CD4-positive, alpha-beta T cell treated with Interleukin-21 for 1 hour (primary cell): ENCODE measurements around the gene PLPPR3.
"Not testable (repeated sequence)": the region's sequence is repeated elsewhere in the genome, so short reads cannot be mapped to it uniquely, and the experiment has no call there.

ENCODE experiments used
- DNase-seq: peaks from one replicate; pipeline ENCODE4 v3.0.0-alpha.2; 2020

The PLPPR3 gene

DNA sequence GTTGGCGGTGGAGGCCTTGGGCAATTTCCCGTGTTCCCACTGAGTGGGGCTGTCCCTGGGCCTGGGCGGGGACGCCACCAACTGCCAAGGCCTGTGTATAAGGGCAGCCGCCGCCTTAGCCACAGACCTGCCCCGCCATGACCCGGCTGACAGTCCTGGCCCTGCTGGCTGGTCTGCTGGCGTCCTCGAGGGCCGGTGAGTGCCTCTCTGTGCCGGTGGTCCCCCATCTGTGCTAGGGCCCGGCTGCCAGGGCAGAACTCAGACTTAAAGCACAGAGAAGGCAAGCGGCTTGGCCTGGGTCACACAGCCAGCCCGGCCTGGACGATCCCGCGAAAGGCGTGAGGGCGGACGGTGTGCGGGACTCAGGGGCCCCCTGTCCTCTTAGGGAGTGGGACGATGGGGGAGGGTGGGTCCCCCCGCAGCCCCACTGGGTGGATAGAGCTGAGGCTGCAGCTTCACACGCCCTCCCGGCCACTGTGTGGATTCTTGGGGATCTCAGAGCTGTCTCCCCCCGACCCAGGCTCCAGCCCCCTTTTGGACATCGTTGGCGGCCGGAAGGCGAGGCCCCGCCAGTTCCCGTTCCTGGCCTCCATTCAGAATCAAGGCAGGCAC, 6.1 kb upstream of the PLPPR3 start, which contains the start of gene AZU1:
AZU1 (plus strand) TSS at position 128 of the 612 bp plus-strand sequence; CDS start at position 138, 10 bp downstream.
- DNase-seq = no peak

DNA sequence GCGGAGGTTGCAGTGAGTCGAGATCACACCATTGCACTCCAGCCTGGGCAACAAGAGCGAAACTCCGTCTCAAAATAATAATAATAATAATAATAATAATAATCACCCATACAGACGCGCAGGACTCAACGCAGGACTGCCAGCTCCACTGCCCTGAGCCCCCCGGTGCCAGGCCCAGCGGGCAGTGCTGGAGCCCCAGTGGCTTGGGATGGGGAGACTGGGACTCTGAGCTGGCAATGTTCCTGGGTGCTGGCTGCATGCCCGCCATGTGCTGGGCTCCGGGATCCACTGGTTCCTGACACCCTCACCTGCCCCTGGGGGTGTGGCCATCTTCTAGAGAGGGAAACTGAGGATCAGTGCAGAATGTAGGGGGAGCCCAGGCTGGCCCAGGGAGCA, 5.6 kb upstream of the PLPPR3 start:
- no peak for DNase-seq

DNA sequence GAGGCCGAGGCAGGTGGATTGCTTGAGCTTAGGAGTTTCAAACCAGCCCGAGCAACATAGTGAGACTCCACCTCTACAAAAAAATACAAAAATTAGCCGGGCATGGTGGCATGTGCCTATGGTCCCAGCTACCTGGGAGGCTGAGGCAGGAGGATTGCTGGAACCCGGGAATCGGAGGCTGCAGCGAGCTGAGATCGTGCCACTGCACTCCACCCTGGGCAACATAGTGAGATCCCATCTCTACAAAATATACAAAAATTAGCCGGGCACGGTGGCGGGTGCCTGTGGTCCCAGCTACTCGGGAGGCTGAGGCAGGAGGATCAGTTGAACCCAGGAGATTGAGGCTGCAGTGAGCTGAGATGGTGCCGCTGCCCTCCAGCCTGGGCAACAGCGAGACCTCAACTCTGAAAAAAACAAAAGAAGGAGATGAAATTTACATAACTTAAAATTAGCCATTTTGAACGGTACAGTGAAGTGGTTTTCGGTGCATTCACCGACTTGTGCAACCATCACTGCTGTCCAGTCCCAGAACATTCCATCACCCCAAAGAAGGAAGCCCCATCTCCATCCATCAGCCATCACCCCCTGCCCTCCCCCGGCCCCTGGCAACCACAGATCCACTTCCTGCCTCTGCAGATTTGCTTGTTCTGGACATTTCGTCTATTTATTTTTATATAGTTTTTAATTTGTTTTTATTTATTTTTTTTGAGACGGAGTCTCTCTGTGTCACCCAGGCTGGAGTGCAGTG, 4.3 kb upstream of the PLPPR3 start:
- no peak for DNase-seq

DNA sequence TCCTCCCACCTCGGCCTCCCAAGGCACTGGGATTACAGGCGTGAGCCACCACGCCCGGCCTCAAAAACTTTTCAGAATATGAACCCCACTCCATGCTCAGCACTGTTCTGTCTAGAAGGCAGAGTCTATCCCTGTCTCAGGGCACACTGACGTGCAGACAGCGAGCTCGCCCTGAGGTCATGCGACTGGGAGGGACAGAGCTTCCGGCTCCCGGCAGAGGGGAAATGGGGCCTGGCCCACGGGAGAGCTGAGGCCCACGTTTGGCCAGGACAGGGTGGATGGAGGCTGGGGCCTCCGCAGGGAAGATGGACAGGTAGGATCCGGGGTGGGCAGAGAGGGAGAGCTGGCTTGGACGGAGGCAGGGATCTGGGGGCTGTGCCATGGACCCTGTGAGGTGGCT, 3.1 kb upstream of the PLPPR3 start:
- DNase-seq = no peak

DNA sequence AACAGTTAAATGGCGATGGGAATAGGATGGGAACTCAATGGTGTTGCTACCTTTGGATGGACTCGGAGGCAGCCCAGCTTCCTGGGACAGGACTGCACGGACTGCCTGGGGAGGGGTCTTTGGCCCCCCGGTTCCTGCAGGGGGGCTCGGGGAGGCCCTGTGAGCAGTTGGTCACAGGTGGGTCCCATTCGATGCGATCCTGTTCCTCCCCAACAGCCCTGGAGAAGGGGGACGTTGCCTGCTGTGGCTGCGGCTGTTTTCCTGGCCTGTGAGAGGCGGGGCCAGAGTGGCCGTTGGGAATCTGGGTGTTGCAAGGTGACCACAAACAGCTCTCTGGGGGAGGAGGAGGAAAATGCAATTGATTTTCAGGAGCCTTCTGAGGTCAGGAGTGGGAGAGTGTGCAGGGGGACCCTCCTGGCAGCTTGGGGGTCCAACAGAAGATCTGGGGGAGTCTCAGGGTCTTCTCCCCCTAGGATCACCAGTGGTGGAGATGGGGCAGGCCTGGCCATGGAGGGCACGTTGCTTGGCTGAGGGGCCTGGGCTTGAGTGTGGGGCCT, 1.9 kb upstream of the PLPPR3 start:
- no peak for DNase-seq

DNA sequence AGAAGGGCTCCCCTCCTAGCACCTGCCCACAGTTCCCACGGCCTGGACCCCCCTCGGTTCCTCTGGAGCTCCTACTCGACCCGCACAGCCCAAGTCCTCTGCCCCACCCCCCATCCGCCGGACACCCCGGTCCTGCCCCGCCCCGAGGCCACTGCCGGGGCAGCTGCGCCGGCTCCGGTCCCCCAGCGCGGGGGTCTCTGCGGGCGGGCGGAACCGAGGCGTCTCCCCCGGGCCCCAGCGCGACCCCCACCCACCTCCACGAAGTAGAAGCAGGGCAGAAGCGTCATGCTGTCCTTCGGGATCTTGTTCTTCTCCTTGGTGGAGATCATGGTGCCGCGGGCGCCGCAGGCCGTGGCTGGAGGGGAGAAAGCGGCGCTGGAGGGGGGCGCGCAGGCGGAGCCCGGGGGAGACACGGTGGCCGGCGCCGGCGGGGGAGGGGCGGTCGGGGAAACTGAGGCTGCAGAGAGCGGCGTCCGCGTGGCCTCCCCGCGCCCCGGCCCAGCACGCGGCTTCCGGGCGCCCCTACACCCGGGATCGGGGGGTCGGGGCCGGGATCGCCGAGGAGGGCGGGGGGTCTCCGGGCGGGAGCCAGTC, 427 bp downstream of the PLPPR3 start:
- DNase-seq = no peak

DNA sequence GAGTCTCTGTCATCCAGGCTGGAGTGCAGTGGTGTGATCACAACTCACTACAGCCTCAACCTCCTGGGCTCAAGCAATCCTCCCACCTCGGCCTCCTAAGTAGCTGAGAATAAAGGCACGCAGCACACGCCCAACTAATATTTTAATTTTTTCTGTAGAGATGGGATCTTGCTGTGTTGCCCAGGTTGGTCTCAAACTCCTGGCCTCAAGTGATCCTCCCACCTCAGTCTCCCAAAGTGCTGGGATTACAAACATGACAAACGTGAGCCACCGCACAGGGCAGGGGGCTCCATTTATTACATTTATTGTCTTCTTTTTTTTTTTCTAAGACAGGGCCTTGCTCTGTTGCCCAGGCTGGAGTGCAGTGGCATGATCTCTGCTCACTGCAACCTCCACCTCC, 1.5 kb downstream of the PLPPR3 start:
- not testable (repeated sequence) for DNase-seq

DNA sequence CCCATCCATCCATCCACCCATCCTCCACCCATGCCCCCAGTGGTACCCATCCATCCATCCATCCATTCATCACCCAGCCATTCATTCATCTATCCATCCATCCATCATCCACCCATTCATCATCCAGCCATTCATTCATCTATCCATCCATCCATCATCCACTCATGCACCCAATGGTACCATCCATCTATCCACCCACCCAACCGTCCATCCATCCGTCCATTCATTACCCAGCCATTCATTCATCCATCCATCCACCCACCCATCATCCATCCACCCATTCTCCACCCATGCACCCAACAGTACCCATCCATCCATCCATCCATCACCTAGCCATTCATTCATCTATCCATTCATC, 5.3 kb downstream of the PLPPR3 start:
- no peak for DNase-seq

DNA sequence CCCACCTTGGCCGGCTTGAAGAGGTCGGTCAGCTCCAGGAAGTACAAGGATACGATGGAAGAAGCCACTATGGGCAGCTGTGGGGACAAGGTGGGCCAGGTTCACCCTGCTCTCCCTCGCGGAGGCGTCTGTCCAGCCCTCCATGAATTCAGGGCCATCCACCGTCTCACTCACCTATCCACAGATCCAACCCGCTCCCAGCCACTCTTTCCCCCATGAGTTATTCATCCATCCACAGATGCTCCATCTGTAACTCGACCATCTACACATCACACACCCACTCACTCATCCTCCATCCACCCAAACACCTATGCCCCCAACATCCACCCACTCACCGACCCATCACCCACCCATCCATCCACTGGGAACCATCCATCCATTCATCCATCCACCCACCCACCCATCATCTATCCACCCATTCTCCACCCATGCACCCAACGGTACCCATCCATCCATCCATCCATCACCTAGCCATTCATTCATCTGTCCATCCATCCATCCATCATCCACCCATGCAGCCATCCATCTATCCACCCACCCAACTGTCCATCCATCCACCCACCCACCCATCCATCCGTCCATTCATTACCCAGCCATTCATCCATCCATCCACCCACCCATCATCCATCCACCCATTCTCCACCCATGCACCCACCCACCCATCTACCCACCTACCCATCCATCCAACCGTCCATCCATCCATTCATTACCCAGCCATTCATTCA, 5.8 kb downstream of the PLPPR3 start:
- no peak for DNase-seq

DNA sequence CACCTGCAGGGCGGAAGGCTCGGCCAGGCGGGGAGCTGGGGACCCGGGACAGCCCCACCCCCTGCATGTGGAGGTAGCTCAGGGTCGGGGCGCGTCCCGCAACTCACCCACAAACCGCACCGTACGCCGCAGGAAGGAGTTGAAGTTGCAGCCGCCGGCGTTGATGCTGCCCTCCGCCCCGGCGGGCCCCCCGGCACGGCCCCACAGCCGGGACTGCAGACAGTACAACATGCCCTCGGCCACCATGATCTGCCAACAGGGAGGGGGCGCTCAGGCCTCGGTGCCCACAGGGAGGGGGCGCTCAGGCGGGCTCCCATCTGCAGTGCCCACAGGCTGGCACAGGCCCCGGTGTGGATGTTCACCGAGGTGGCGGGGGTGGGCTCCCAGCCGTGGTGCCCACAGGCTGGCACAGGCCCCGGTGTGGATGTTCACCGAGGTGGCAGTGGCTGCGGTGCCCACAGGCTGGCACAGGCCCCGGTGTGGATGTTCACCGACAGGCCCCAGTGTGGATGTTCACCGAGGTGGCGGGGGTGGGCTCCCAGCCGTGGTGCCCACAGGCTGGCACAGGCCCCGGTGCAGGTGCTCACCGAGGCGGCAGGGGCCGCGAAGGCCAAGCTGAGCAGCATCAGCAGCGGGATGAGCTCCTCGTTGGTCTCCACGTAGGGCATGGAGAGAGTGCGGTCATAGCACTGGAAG, 6.5 kb downstream of the PLPPR3 start:
- no peak for DNase-seq

DNA sequence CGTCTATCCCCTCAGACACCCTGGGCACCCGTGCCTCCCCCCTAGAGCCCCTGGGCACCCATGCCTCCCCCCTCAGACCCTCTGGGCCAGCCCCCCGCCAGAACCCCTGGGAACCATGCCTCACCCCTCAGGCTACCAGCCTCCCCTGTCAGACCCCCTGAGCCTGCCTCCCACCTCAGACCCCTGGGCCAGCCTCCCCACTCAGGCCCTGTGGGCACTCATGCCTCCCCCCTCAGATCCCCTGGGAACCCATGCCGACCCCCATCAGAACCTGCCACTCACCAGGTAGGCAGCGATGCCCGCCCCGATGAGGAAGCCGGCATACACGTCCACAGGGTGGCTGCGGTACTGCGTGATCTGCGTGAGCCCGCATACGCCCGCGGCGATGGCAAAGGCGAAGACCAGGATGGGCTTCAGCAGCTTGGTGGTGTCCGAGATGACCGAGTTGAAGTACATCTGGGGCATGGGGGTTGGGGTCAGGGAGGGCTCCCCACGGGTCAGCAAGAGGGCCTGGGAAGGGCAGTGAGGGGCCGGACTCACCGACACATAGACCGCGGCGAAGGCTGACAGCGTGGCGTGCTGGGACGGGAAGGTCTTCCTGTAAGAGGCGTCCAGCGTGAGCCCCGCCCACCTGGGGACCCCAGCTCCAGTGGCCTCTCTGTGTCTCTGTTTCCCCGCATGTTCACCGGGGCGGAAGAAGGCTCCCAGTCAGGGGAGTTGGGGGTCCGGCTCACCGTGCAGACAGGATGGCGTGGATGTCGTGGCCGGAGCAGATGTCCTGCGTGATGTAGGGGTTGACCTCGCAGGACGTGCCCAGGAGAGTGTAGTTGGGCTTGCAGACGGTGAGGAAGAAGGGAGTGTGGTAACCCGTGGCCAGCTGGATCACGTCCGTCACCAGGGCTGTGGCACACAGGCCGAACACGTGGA, 7.3 kb downstream of the PLPPR3 start:
- DNase-seq = no peak

DNA sequence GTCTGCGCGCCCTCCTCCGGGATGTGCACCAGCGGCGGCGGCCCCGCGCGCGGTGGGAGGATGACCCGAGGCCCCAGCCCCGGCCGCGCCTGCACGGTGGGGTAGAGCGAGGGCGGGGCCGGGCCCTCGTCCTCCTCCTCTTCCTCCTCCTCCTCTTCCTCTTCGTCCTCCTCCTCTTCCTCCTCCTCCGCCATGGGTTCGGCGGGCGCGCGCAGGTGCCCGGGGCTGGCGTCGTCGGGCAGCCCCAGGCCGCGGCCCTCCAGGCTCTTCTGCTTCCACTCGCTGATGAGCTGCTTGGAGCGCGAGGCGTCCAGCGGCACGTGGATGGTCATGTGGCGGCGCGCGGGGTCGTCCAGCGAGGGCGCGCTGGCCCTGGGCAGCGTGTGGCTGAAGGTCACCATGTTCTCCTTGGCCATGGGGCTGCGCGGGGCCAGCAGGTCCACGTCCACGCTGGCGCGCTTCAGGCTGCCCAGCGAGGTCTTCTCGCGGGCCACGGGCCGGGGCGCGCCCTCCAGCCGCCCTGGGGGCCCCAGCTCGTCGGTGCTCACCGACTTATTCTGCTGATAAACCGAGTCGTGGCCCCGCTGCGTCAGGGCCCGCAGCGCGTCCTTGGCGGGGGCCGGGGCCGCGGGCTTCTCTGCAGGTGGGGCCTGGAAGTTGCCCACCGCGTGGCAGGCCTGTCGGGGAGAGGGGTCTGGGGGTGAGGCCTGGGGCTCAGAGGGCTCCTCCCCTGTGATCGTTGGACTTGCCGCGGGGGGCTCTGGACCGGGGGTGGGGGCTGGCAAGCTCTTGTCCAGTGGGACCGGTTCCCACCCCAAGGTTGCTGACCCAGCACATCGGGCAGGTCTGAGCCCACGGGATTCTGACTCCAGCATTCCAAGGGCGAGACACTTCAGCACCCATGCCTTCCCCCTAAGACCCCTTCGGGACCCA, 8.3 kb downstream of the PLPPR3 start:
- no peak for DNase-seq

DNA sequence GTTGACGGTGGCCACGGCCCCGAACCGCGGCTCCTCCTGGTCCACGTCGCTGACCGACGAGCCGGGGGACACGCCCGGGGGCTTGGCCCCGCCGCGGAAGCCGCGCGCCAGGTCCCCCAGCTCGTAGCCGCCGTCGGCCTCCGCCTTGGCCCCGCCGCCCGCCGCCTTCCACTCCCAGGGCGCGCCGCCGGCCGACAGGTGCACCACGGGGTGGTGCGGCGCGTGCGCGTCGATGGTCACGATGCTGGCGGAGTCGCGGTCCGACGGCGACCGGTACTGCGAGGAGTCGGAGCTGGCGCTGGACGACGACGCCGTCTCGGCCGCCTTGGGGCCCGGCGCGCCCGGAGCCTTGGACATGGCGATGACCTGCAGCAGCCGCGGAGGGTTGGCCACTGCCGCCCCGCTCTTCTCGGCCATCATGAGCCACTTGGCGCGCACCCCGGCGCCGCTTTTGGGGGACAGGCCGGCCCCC, 9.0 kb downstream of the PLPPR3 start:
- DNase-seq = no peak

DNA sequence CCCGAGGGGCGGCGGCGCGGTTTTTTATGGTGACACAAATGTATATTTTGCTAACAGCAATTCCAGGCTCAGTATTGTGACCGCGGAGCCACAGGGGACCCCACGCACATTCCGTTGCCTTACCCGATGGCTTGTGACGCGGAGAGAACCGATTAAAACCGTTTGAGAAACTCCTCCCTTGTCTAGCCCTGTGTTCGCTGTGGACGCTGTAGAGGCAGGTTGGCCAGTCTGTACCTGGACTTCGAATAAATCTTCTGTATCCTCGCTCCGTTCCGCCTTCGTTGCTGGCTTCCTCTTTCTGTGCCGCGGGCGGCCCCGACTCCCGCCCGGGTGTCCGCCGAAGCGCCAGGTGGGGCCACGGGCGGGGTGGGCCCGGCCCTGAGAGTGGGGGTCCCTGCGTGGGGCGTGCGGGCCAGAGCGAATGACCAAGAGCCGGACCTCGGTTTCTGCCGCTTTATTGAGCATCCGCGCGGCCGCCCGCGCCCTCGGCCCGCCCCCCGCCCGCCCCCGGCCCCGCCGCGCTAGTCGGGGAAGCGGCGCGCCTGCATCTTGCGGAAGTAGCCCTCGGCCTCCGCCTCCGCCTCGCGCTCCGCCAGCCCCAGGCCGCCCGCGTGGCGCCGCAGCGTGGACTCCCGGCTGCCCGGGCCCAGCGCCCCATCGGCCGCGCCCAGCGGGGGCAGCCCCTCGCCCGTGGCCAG, 9.6 kb downstream of the PLPPR3 start:
- no peak for DNase-seq

DNA sequence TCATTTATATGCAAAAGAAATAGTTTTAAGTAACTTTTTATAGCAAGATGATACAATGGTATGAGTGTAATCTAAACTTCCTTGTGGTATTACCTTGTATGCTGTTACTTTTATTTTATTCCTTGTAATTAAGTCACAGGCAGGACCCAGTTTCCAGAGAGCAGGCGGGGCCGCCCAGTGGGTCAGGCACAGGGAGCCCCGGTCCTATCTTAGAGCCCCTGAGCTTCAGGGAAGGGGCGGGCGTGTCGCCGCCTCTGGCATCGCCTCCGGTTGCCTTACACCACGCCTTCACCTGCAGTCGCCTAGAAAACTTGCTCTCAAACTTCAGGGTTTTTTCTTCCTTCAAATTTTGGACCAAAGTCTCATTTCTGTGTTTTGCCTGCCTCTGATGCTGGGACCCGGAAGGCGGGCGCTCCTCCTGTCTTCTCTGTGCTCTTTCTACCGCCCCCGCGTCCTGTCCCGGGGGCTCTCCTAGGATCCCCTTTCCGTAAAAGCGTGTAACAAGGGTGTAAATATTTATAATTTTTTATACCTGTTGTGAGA, 10.2 kb downstream of the PLPPR3 start:
- DNase-seq = no peak

DNA sequence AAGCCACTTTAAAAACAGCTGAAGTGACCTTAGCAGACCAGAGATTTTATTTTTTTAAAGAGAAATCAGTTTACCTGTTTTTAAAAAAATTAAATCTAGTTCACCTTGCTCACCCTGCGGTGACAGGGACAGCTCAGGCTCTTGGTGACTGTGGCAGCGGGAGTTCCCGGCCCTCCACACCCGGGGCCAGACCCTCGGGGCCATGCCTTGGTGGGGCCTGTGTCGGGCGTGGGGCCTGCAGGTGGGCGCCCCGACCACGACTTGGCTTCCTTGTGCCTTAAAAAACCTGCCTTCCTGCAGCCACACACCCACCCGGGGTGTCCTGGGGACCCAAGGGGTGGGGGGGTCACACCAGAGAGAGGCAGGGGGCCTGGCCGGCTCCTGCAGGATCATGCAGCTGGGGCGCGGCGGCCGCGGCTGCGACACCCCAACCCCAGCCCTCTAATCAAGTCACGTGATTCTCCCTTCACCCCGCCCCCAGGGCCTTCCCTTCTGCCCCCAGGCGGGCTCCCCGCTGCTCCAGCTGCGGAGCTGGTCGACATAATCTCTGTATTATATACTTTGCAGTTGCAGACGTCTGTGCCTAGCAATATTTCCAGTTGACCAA, 10.8 kb downstream of the PLPPR3 start:
- DNase-seq = no peak

DNA sequence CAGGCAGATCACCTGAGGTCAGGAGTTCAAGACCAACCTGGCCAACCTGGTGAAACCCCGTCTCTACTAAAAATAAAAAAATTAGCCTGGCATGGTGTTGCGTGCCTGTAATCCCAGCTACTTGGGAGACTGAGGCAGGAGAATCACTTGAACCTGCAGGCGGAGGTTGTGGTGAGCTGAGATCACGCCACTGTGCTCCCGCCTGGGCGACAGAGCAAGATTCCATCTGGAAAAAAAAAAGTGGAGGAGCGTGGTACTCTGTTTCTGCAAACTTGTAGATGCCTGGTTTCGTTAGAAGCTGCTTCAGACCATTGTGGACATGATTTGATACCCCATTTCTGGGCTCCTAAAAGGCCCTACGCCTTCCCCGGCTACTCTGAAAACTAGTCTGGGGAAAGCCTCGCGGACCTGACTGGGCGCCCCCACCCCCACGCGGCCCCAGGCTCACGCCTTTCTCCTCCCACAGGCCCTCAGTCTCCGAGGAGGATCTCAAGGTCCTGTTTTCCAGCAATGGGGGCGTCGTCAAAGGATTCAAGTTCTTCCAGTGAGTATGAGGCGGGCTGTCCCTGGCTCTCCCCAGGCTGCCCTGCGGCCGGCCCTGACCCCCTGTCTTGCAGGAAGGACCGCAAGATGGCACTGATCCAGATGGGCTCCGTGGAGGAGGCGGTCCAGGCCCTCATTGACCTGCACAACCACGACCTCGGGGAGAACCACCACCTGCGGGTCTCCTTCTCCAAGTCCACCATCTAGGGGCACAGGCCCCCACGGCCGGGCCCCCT, 11.5 kb downstream of the PLPPR3 start:
- no peak for DNase-seq

DNA sequence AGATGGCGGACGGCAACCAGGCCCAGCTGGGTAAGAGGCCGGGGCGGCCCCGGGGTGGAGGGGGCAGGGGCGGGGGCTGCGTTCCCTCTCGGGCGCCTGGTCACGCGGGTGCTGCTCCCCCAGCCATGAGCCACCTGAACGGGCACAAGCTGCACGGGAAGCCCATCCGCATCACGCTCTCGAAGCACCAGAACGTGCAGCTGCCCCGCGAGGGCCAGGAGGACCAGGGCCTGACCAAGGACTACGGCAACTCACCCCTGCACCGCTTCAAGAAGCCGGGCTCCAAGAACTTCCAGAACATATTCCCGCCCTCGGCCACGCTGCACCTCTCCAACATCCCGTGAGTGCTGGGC, 13.4 kb downstream of the PLPPR3 start:
- DNase-seq = no peak
